Activated naive CD8-positive, alpha-beta T cell treated with anti-CD3 and anti-CD28 coated beads, Interleukin-2, amount 50 U/mL, for 16 hours (primary cell): ENCODE results near the gene FAM117A.
"Not testable (repeated sequence)": the region's sequence is repeated elsewhere in the genome, so short reads cannot be mapped to it uniquely, and the experiment has no call there.

Experiments used
- DNase-seq: peaks from one replicate; pipeline ENCODE4 v3.0.0-alpha.2; 2020; ENCODE audit warnings: low read depth, low spot score

The FAM117A gene

GRCh38 chr17:49739641-49740271 lies 24.2 kb downstream of the FAM117A start:
- DNase-seq = peak; percentile 59

- DNase-seq = no peak
Observed at GRCh38 chr17:49738456-49739163, 25.3 kb downstream of the FAM117A start.

GRCh38 chr17:49734515-49735490 lies 29.1 kb downstream of the FAM117A start:
- DNase-seq = no peak

GRCh38 chr17:49731435-49731831 lies 32.5 kb downstream of the FAM117A start:
- DNase-seq = no peak

DNA sequence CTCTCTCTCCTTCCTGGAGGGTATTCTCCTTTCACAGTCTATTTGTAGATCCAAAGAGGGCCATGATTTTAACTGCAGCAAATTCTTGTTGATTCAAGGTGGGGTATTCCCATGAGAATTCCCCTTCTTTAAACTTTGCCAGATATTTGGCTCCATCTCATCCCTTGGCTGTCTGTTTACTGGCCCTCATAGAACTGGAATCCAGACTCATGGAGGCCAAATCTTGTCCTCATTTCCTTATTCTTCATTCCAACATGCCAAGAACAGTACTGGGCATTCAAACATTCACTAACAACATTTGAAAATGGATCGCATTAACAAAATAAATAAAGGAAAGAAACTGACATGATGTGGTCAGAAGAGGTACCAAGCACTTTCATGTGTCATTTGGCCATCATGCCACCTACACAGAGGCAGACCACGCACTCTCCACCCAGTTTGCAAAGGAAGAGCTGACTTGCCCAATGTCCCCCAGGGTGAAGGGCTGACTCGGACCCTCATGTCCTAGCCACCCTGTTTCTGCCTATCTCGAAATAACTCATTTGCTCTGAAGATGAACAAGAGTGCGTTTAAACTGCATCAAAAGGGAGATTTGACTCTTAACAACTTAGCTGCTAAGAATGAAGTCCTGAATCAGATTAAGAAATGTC lies 33.0 kb downstream of the FAM117A start:
- no peak for DNase-seq

DNA sequence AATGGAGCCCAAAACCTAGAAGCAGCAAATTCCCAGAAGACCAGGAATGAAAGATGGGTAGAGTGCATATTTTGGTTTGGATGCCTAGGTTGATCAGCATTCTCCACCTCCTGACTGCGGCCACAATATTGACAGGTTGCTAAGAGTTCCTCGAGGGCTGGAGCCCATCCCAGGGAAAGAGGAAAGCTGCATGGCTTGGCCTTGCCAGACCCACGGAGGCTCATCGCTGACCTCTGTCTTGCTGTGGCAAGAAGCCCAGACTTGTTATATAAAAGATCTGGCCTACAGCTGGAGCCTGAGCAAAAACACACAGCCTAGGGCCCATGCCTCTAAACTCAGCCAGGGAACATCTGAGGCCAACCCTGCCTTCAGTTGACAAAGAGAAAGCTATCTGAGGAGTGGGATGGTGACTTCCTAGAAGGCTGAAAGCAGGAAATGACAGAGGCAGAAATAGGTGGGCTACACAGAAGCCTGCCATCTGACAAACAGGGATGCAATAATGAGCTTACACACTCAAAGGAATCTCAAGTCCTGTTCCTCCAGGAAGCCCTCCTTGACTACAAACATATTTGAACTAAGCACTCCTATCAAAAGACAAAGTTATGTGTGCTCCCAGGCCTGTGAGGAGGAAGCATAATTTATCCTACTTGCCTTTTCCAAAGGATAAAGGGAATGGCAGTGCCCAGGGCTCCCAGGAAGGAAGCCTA lies 33.7 kb downstream of the FAM117A start:
- no peak for DNase-seq

- DNase-seq = no peak
Observed at GRCh38 chr17:49729069-49729468, 34.9 kb downstream of the FAM117A start.

DNA sequence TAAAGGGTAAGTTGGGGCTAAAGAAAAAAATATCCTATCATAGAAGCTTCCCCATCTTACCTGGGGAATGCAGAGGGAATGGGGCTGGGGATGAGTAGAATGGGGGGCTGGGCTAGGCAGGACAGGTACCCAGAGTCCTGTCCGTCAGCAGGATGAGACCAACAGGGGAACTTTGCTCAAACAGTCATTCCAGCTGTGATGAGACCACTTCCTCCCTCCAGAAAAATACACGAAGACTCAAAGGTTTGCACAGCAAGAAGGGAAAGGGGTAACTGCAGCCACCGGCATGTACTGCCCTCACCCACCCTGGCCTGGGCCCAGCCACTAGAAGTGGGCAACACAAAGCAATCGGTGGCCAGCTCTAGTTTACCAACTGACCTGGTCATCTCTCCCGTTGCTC lies 35.5 kb downstream of the FAM117A start:
- no peak for DNase-seq

DNA sequence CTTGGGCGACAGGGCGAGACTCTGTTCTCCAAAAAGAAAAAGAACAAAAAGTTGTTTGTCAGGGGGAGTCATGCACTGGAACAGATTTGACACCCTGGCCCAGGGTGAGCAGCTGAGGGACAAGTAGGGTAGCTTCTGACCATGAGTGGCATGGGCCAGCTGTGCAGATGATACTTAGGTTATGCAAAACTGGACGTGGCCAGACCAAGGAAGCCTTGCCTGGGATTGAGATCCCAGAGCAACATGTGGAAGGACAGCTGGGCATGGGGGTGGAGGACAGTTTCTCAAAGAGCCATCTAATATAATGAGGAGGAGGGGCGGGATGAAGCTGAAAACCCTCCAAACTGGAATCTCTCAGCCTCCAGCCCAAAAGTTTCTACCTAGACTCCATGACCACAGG lies 36.6 kb downstream of the FAM117A start:
- no peak for DNase-seq

- DNase-seq = no peak
Observed at GRCh38 chr17:49725452-49726130, 38.3 kb downstream of the FAM117A start.

- DNase-seq = not testable (repeated sequence)
Observed at GRCh38 chr17:49724552-49724951, 39.4 kb downstream of the FAM117A start.

GRCh38 chr17:49723423-49723822 lies 40.5 kb downstream of the FAM117A start:
- DNase-seq = no peak

DNA sequence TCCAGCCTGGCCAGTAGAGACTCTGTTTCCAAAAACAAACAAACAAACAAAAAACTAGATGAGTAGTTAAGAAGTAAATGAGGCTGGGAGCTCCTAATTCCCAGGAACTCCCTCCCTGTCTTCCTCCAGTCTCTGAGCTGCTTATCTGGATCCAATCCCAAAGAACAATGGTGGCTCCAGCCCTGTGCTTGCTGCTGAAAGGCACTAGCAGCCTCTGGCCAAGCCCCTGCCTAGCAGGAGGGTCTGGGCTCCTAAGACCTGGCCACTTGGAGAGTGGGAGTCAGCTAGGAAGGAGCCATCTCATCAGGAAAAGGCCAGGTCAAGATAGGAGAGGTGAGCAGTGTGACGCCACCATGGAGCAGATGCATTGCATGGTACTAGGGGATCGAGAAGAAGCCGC lies 41.9 kb downstream of the FAM117A start:
- no peak for DNase-seq

- no peak for DNase-seq
Observed at GRCh38 chr17:49717371-49717861, 46.5 kb downstream of the FAM117A start.

- no peak for DNase-seq
Observed at GRCh38 chr17:49716668-49717364, 47.1 kb downstream of the FAM117A start.

- no peak for DNase-seq
Observed at GRCh38 chr17:49715717-49716279, 48.1 kb downstream of the FAM117A start.

DNA sequence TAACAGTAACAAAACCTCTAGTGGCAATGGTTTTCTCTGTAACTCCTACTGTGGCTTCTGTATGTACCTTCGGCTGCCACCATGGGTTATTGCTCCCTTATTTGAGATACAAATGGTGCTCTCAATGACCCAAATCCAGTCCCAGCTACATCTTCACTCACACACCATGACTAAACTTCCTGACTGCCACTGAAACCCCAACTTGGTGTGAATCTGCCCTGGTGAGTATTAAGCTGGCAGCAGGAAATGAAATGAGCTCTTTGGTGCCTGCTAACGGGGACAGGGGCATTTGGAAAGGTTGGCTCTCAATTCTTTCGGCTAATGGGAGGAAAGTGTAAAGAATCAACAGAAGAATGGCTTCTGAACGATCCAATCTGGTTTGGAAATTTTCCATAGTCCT lies 48.7 kb downstream of the FAM117A start:
- DNase-seq = no peak

DNA sequence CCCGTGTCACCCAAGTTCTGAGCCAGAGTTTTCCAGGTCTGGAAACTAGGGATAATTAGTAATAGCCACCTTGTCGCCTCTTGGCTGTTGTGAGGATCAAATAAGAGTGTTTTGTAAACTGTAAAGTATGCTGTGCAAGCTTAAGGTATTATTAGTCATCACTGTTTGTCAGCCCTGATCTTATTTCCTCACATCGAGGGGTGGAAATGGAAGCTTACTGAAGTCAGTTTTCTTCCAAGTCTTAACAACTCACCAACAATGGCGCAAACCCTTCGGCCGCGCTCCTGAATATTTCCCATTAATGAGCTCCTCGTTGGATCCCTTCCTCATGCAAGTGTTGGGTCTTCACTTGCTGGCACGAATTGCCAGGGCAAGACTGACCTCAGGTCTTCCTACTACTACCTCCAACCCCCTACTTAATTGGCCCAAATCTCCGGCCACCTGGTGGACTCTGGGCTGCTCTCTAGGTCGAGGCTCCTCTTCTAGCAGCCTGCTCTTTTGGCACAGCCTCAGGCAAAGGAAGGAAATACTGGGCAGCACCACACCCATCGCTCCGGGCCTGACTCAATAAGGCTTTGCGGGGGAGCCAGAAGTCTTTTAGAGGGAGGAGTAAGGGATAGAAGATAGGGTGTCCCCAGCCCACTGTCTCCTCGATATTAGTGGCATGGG lies 55.3 kb downstream of the FAM117A start:
- DNase-seq = no peak
